Neural cell (in vitro differentiated cells): ENCODE measurements around the gene PWWP2B.

Experiments used
- EP300 ChIP-seq: fragments of 450-650 bp; conservative IDR thresholded peaks from 2 replicates; pipeline ENCODE4 v1.6.1; 2014; ENCODE audit warnings: antibody characterized with exemption, mild to moderate bottlenecking, moderate library complexity; ENCODE audit not compliant: poor library complexity, severe bottlenecking
- EZH2 ChIP-seq: fragments of 200-600, 300-800 bp; shearing (Covaris generic), sonication (generic); IDR thresholded peaks from 2 replicates; pipeline ENCODE4 v1.6.1; 2014; ENCODE audit warnings: antibody characterized with exemption, low read length, borderline replicate concordance, mild to moderate bottlenecking; ENCODE audit not compliant: insufficient read depth, poor library complexity, severe bottlenecking
- MXI1 ChIP-seq: fragments of 450-650 bp; conservative IDR thresholded peaks from 2 replicates; pipeline ENCODE4 v1.6.1; 2014; ENCODE audit warnings: antibody characterized with exemption, mild to moderate bottlenecking; ENCODE audit not compliant: poor library complexity, severe bottlenecking
- POLR2AphosphoS5 ChIP-seq: IDR thresholded peaks from 2 replicates; pipeline ENCODE4 v1.6.1; 2012
- RAD21 ChIP-seq: fragments of 450-650 bp; conservative IDR thresholded peaks from 2 replicates; pipeline ENCODE4 v1.6.1; 2014; ENCODE audit warnings: antibody characterized with exemption, mild to moderate bottlenecking, moderate library complexity
- REST ChIP-seq: IDR thresholded peaks from 2 replicates; pipeline ENCODE4 v1.6.1; 2012; ENCODE audit warnings: borderline replicate concordance
- SMC3 ChIP-seq: fragments of 450-650 bp; conservative IDR thresholded peaks from 2 replicates; pipeline ENCODE4 v1.6.1; 2014; ENCODE audit warnings: antibody characterized with exemption, mild to moderate bottlenecking, moderate library complexity; ENCODE audit not compliant: poor library complexity
- TAF1 ChIP-seq: IDR thresholded peaks from 2 replicates; pipeline ENCODE4 v1.6.1; 2012; ENCODE audit warnings: low read depth
- TF ChIP-seq, protein P1 (sequence below): fragments of 450-650 bp; IDR thresholded peaks from 2 replicates; pipeline ENCODE4 v1.5.1; 2014; ENCODE audit warnings: antibody characterized with exemption, mild to moderate bottlenecking, moderate library complexity; ENCODE audit not compliant: poor library complexity, severe bottlenecking

- TF ChIP-seq RAD21 (no peak), EZH2 (no peak), REST (no peak), POLR2AphosphoS5 (no peak), SMC3 (no peak), MXI1 (no peak), EP300 (no peak), TAF1 (no peak)
- TF ChIP-seq, protein P1, sequence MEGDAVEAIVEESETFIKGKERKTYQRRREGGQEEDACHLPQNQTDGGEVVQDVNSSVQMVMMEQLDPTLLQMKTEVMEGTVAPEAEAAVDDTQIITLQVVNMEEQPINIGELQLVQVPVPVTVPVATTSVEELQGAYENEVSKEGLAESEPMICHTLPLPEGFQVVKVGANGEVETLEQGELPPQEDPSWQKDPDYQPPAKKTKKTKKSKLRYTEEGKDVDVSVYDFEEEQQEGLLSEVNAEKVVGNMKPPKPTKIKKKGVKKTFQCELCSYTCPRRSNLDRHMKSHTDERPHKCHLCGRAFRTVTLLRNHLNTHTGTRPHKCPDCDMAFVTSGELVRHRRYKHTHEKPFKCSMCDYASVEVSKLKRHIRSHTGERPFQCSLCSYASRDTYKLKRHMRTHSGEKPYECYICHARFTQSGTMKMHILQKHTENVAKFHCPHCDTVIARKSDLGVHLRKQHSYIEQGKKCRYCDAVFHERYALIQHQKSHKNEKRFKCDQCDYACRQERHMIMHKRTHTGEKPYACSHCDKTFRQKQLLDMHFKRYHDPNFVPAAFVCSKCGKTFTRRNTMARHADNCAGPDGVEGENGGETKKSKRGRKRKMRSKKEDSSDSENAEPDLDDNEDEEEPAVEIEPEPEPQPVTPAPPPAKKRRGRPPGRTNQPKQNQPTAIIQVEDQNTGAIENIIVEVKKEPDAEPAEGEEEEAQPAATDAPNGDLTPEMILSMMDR, result no peak
Measured at GRCh38 chr10:132409667-132410028, 12.6 kb downstream of the PWWP2B start.
